Stimulated activated effector memory CD8-positive, alpha-beta T cell treated with anti-CD3 and anti-CD28 coated beads, Interleukin-12 subunit alpha, Interleukin-12 subunit beta, amount 100 ng/mL, for 72 hours (primary cell): ENCODE measurements around the gene CSMD2.

Source experiments
- ATAC-seq: fragments of 150-1000 bp; cut with Tn5 transposase; 2 replicates; pipeline ENCODE4 v1.10.0; 2021
- DNase-seq, 2 donors: peaks; one replicate each; pipeline ENCODE4 v3.0.0; 2021 to 2022; ENCODE audit warnings: low spot score in 2 of 2
- H3K27ac Mint-ChIP-seq: one replicate; pipeline ENCODE4 v1.8.0; 2022; ENCODE audit warnings: mild to moderate bottlenecking, mixed read lengths
- H3K36me3 Mint-ChIP-seq: one replicate; pipeline ENCODE4 v1.8.0; 2022; ENCODE audit warnings: mild to moderate bottlenecking, mixed read lengths
- H3K4me1 Mint-ChIP-seq: one replicate; pipeline ENCODE4 v1.8.0; 2022; ENCODE audit warnings: mixed read lengths
- H3K4me3 Mint-ChIP-seq: one replicate; pipeline ENCODE4 v1.8.0; 2022; ENCODE audit warnings: mild to moderate bottlenecking, mixed read lengths
- H3K9me3 Mint-ChIP-seq: one replicate; pipeline ENCODE4 v1.8.0; 2022; ENCODE audit warnings: mixed read lengths

Gene CSMD2

GRCh38 chr1:33908324-33908956, 256.6 kb downstream of the CSMD2 start:
- H3K4me3 Mint-ChIP-seq, result no peak overlapping the region

GRCh38 chr1:33906156-33906555, 258.9 kb downstream of the CSMD2 start:
- H3K4me1 Mint-ChIP-seq, result no peaks in the 10 kb centered on the region
- DNase-seq (no peak), ATAC-seq (no peak)
- H3K4me3 Mint-ChIP-seq, result no peak overlapping the region
- no peaks in the 10 kb centered on the region for H3K36me3 Mint-ChIP-seq
- H3K27ac Mint-ChIP-seq, result no peak overlapping the region
- H3K9me3 Mint-ChIP-seq, result peaks cover 3% of the 10 kb centered on the region

More at GRCh38 chr1:33908324-33908956, 256.6 kb downstream of the CSMD2 start:
- no peak for ATAC-seq
- Mint-ChIP-seq H3K4me1 (no peaks in the 10 kb centered on the region), H3K36me3 (no peaks in the 10 kb centered on the region), H3K27ac (no peak overlapping the region), H3K9me3 (peaks cover 3% of the 10 kb centered on the region)
- no peak for DNase-seq

GRCh38 chr1:33905241-33905640, 259.8 kb downstream of the CSMD2 start:
- Mint-ChIP-seq H3K9me3 (peaks cover 3% of the 10 kb centered on the region), H3K36me3 (no peaks in the 10 kb centered on the region), H3K27ac (no peak overlapping the region), H3K4me1 (no peaks in the 10 kb centered on the region), H3K4me3 (no peak overlapping the region)
- DNase-seq (no peak), ATAC-seq (no peak)

GRCh38 chr1:33903210-33903589, 261.8 kb downstream of the CSMD2 start:
- DNase-seq (no peak), ATAC-seq (no peak)
- Mint-ChIP-seq H3K4me3 (no peak overlapping the region), H3K9me3 (peaks cover 3% of the 10 kb centered on the region), H3K36me3 (no peaks in the 10 kb centered on the region), H3K27ac (no peak overlapping the region), H3K4me1 (no peaks in the 10 kb centered on the region)

- no peak for ATAC-seq
- no peaks in the 10 kb centered on the region for H3K36me3 Mint-ChIP-seq
- H3K4me3 Mint-ChIP-seq, result no peak overlapping the region
- H3K27ac Mint-ChIP-seq, result no peak overlapping the region
- H3K4me1 Mint-ChIP-seq, result no peaks in the 10 kb centered on the region
- DNase-seq, result no peak
- peaks cover 3% of the 10 kb centered on the region for H3K9me3 Mint-ChIP-seq
Observed at GRCh38 chr1:33902486-33903209, 262.4 kb downstream of the CSMD2 start.

GRCh38 chr1:33899746-33900145, 265.3 kb downstream of the CSMD2 start:
- DNase-seq (no peak), ATAC-seq (no peak)
- Mint-ChIP-seq H3K4me3 (no peak overlapping the region), H3K27ac (no peak overlapping the region), H3K4me1 (no peaks in the 10 kb centered on the region), H3K9me3 (peaks cover 3% of the 10 kb centered on the region), H3K36me3 (no peaks in the 10 kb centered on the region)

GRCh38 chr1:33898881-33899280, 266.1 kb downstream of the CSMD2 start:
- no peak overlapping the region for H3K4me3 Mint-ChIP-seq

GRCh38 chr1:33898406-33898805, 266.6 kb downstream of the CSMD2 start:
- no peaks in the 10 kb centered on the region for H3K36me3 Mint-ChIP-seq
- DNase-seq (no peak), ATAC-seq (no peak)
- H3K9me3 Mint-ChIP-seq, result no peaks in the 10 kb centered on the region
- no peak overlapping the region for H3K27ac Mint-ChIP-seq
- H3K4me3 Mint-ChIP-seq, result no peak overlapping the region
- H3K4me1 Mint-ChIP-seq, result no peaks in the 10 kb centered on the region

More at GRCh38 chr1:33898881-33899280, 266.1 kb downstream of the CSMD2 start:
- no peak overlapping the region for H3K27ac Mint-ChIP-seq
- peaks cover 3% of the 10 kb centered on the region for H3K9me3 Mint-ChIP-seq
- no peaks in the 10 kb centered on the region for H3K4me1 Mint-ChIP-seq
- ATAC-seq (no peak), DNase-seq (no peak)
- H3K36me3 Mint-ChIP-seq, result no peaks in the 10 kb centered on the region

GRCh38 chr1:33897092-33897725, 267.8 kb downstream of the CSMD2 start:
- Mint-ChIP-seq H3K36me3 (no peaks in the 10 kb centered on the region), H3K27ac (no peak overlapping the region), H3K4me3 (no peak overlapping the region), H3K4me1 (no peaks in the 10 kb centered on the region), H3K9me3 (no peaks in the 10 kb centered on the region)
- ATAC-seq (no peak), DNase-seq (no peak)

- H3K4me3 Mint-ChIP-seq, result no peak overlapping the region
- DNase-seq (no peak), ATAC-seq (no peak)
- H3K36me3 Mint-ChIP-seq, result no peaks in the 10 kb centered on the region
- no peaks in the 10 kb centered on the region for H3K4me1 Mint-ChIP-seq
- no peaks in the 10 kb centered on the region for H3K9me3 Mint-ChIP-seq
- no peak overlapping the region for H3K27ac Mint-ChIP-seq
Observed at GRCh38 chr1:33895976-33896375, 269.1 kb downstream of the CSMD2 start.

GRCh38 chr1:33895396-33895795, 269.6 kb downstream of the CSMD2 start:
- ATAC-seq (peak; percentile 19), DNase-seq (no peak)
- Mint-ChIP-seq H3K4me1 (no peaks in the 10 kb centered on the region), H3K9me3 (no peaks in the 10 kb centered on the region), H3K36me3 (no peaks in the 10 kb centered on the region), H3K27ac (no peak overlapping the region), H3K4me3 (no peak overlapping the region)

GRCh38 chr1:33893147-33893830, 271.7 kb downstream of the CSMD2 start:
- Mint-ChIP-seq H3K27ac (no peak overlapping the region), H3K4me3 (no peak overlapping the region), H3K4me1 (no peaks in the 10 kb centered on the region), H3K9me3 (no peaks in the 10 kb centered on the region), H3K36me3 (no peaks in the 10 kb centered on the region)
- ATAC-seq, result no peak
- DNase-seq, result no peak

- no peak for ATAC-seq
- no peak for DNase-seq
- no peak overlapping the region for H3K4me3 Mint-ChIP-seq
- H3K36me3 Mint-ChIP-seq, result no peaks in the 10 kb centered on the region
- no peaks in the 10 kb centered on the region for H3K9me3 Mint-ChIP-seq
- no peak overlapping the region for H3K27ac Mint-ChIP-seq
- H3K4me1 Mint-ChIP-seq, result no peaks in the 10 kb centered on the region
Observed at GRCh38 chr1:33886496-33886895, 278.5 kb downstream of the CSMD2 start.

- no peak overlapping the region for H3K4me3 Mint-ChIP-seq
- no peak overlapping the region for H3K27ac Mint-ChIP-seq
Observed at GRCh38 chr1:33880305-33880704, 284.7 kb downstream of the CSMD2 start.

GRCh38 chr1:33878392-33878791, 286.6 kb downstream of the CSMD2 start:
- no peaks in the 10 kb centered on the region for H3K36me3 Mint-ChIP-seq
- H3K4me1 Mint-ChIP-seq, result no peaks in the 10 kb centered on the region
- H3K27ac Mint-ChIP-seq, result no peak overlapping the region
- ATAC-seq, result no peak
- DNase-seq, result no peak
- H3K9me3 Mint-ChIP-seq, result peaks cover 2% of the 10 kb centered on the region
- H3K4me3 Mint-ChIP-seq, result no peak overlapping the region

More at GRCh38 chr1:33880305-33880704, 284.7 kb downstream of the CSMD2 start:
- no peak for DNase-seq
- no peak for ATAC-seq
- H3K4me1 Mint-ChIP-seq, result no peaks in the 10 kb centered on the region
- H3K9me3 Mint-ChIP-seq, result no peaks in the 10 kb centered on the region
- no peaks in the 10 kb centered on the region for H3K36me3 Mint-ChIP-seq
